GM13977 (cell line): Measurements from ENCODE around the gene ZSWIM1.
A peak's percentile ranks its signal among the peaks of the same experiment; 100 is the strongest.

Experiments
- DNase-seq: peaks from one replicate; pipeline ENCODE4 v3.0.0; 2012; ENCODE audit warnings: low spot score
- in situ Hi-C: fragments of 300-500 bp; cut with MboI; formaldehyde crosslinking; loops from one replicate; pipeline ENCODE4 v1.12.0; 2022; ENCODE audit warnings: low sequenced_read_pairs, low pct_unique_long_range_greater_than_20kb, mixed read lengths, inconsistent platforms; ENCODE audit not compliant: unreplicated experiment
- TF ChIP-seq, protein P1 (sequence below): IDR thresholded peaks from 2 replicates; pipeline ENCODE4 v1.5.1; 2012; ENCODE audit warnings: mild to moderate bottlenecking, control low read depth; ENCODE audit not compliant: insufficient read depth; ENCODE audit errors: extremely low read depth, missing control alignments

The ZSWIM1 gene

DNA sequence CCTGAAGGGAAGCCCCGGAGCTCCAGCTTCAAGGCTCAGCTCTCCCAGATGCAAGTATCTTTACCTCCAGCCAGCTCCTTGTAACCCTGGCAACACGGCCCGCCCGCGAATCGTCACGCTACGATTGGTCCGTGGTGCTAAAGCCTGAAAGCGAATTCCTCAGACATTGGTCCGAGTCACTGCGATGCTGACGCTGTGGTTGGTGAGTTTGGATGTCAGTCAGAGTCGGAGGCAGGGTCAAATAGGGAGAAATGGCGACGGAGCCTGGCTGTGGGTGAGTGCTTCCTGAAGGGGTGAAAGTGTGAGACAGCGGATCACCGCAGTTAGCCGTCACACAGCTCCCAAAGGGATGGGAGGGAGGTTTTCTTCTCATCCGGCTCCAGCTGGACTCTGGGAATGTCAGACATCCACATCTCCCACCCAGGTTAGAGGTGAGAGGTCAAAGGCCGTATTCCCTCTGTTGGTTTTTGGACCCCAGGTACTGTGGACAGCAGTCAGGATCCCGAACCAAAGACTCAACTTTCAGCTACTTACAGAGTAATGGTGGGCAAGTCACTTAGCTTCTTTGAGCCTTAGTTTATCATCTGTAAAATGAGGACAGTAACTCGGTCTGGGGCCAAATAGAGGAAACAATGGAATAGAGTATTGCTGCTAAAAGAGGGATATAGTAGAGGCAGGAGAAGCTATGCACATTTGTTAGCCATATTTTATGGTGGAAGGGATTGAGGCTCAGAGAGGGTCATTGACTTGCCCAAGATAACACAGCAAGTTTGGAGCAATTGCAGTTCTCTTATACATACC is at the start of gene ZSWIM1:
Gene ZSWIM1 (plus strand): TSS at position 240 of the 801 bp plus-strand sequence. CDS start 1,366 bp downstream, outside the sequence.
- TF ChIP-seq, protein P1, sequence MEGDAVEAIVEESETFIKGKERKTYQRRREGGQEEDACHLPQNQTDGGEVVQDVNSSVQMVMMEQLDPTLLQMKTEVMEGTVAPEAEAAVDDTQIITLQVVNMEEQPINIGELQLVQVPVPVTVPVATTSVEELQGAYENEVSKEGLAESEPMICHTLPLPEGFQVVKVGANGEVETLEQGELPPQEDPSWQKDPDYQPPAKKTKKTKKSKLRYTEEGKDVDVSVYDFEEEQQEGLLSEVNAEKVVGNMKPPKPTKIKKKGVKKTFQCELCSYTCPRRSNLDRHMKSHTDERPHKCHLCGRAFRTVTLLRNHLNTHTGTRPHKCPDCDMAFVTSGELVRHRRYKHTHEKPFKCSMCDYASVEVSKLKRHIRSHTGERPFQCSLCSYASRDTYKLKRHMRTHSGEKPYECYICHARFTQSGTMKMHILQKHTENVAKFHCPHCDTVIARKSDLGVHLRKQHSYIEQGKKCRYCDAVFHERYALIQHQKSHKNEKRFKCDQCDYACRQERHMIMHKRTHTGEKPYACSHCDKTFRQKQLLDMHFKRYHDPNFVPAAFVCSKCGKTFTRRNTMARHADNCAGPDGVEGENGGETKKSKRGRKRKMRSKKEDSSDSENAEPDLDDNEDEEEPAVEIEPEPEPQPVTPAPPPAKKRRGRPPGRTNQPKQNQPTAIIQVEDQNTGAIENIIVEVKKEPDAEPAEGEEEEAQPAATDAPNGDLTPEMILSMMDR, result no peak
- in situ Hi-C loops, result no loop called here
- DNase-seq, result peak; percentile 98

DNA sequence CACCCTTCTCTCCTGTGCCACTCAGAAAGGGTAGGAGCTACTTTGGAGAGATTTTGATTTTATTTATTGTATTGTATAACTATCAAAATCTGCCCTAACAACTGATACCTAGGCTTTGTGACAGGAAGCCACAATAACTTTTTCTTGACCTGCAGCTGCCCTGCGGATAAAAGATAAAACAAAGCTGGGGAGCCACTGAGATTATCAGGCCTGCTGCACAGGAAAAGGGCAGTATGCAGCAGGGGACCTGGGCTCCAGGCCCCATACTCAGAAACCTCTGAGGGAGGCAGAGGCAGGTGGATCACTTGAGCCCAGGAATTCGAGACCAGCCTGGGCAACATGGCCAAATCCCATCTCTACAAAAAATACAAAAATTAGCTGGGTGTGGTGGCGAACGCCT is 48.4 kb upstream of the ZSWIM1 start:
- TF ChIP-seq, protein P1, result no peak
- no peak for DNase-seq
- in situ Hi-C loops, result no loop called here

DNA sequence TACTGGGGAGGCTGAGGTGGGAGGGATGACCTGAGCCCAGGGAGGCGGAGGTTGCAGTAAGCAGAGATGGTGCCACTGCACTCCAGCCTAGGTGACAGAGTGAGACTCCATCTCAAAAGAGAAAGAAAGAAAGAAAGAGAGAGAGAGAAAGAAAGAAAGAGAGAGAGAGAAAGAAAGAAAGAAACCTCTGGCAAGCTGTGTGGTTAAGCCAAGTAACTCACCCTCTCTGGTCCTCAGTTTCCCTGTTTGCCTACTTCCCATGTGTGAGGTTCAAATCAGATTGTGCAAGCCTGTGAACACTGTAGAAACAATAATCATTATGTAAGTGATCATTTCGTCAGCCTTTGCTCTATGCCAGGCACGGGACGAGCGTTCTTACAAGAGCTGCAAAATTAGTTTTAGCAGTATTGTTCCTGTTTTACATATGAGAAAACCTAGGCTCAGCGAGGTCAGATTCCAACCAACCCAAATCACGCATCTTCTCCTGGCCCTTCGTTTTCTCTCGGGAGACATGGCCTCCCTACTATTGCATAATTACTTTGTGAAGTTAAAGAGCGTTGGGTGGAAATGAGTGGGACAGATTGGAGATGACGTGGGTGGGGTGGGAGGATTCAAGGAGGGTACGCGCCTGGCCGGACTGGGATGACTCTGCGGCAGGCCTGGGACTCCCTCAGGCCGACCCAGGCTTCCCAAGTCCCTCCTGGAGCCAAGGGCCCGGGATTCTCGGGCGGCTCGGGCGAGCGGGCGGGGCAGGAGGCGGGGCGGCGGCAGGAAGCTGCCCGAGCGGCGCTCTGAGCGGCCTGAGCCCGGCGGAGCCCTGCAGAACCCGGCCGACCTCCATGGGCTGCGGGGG is 47.8 kb upstream of the ZSWIM1 start, which contains the start of gene SNX21:
Gene SNX21 (plus strand): TSS at position 770 of the 853 bp plus-strand sequence. CDS start 121 bp downstream, outside the sequence.
- DNase-seq, result peak; percentile 73
- TF ChIP-seq, protein P1, result no peak
- in situ Hi-C loops, result no loop called here

DNA sequence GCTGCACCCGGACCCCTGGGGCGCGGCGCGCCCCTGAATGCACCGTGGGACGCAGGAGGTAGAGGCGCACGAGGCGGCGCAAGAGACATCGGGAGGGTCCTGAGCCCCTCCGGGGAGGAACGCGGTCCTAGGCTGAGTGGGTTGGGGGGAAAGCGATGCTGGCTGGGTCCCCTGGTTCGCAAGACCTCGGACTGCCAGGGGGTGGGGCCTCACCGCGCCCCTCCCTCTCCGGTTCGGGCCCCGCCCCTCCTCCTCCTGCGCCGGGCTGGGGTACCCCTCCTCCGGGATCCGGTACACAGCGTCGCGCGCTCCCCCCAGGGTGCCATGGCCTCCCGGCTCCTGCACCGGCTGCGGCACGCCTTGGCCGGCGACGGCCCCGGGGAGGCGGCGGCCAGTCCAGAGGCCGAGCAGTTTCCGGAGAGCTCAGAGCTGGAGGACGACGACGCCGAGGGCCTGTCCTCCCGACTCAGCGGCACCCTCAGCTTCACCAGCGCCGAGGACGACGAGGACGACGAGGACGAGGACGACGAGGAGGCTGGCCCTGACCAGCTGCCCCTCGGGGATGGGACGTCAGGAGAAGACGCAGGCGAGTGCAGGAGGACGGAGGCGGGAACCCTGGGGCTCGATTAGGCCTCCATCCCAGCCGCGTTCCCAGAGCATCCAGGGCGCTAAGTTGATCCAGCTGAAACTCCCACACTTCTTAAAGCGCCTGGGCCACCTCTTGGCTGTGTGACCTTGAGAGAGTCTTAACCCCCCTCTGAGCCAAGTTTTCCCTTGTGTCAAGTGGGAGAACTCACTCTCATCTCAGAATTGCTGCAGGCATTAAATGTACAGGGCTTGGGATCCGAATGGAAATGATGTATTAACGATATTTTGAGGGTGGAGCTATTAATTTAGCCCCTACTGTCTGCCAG is 46.9 kb upstream of the ZSWIM1 start:
- in situ Hi-C loops, result no loop called here
- TF ChIP-seq, protein P1, result no peak
- peak; percentile 86 for DNase-seq

- in situ Hi-C loops, result no loop called here
- TF ChIP-seq, protein P1, result no peak
- no peak for DNase-seq
These were observed 46.2 kb upstream of the ZSWIM1 start for GRCh38 chr20:45834797-45835161.

DNA sequence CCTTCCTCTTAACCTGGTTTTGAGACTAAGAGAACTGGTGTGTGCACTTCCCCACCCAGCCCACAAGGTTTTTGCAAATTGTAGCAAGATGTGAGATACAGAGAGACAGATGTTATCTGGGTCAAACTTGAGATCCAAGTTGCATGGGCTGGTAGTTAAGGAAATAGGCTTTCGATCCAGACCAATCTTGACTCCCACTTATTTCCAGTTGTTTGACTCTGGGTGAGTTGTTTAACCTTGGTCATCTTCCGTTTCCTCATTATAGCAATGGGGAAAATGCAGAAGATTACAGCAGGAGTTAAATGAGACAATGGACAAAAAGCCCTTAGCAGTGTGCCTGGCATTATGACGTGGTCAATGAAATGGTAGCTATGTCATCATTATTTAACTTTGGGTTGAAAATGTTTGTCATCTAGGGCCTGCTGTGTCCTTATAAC is 45.7 kb upstream of the ZSWIM1 start:
- TF ChIP-seq, protein P1, result no peak
- DNase-seq, result no peak
- in situ Hi-C loops, result no loop called here
